Sigmoid colon (tissue), 7 donors: ENCODE results near the gene ZNF189. TPM values are rescaled to one million over a fixed set of nuclear protein-coding genes. Genes with fewer than 3 reads are reported as not detected.

ENCODE experiments used
- DNase-seq: peaks from one replicate; pipeline ENCODE4 v3.0.0-alpha.2; 2019
- H3K27ac ChIP-seq, 4 donors: fragments of 200-600 bp; sonication (generic); one replicate each; pipeline ENCODE4 v1.5.1; 2016 to 2019; ENCODE audit warnings: mild to moderate bottlenecking in 1 of 4
- H3K27me3 ChIP-seq, 3 donors: fragments of 200-600 bp; sonication (generic); one replicate each; pipeline ENCODE4 v1.5.1; 2019; ENCODE audit warnings: mild to moderate bottlenecking in 1 of 3
- H3K36me3 ChIP-seq, 4 donors: fragments of 200-600 bp; sonication (generic); one replicate each; pipeline ENCODE4 v1.5.1; 2016 to 2019
- H3K4me1 ChIP-seq, 4 donors: fragments of 200-600 bp; sonication (generic); one replicate each; pipeline ENCODE4 v1.5.1; 2017 to 2019
- H3K4me3 ChIP-seq, 4 donors: fragments of 200-600 bp; sonication (generic); one replicate each; pipeline ENCODE4 v1.5.1; 2017 to 2019; ENCODE audit warnings: mild to moderate bottlenecking in 2 of 4, moderate library complexity in 1 of 4
- H3K9me3 ChIP-seq, 4 donors: fragments of 200-600 bp in 3 of 4; sonication (generic) in 3 of 4; one replicate each; pipeline versions ENCODE4 v1.5.1 to v1.6.1; 2013 to 2019
- CTCF ChIP-seq, 4 experiments: fragments of 450-650 bp in 3 of 4; fragments of 200-600 bp in 1 of 4; IDR thresholded peaks; one replicate each; pipeline ENCODE4 v1.5.1; 2016 to 2019; ENCODE audit warnings: antibody characterized with exemption in 4 of 4, mild to moderate bottlenecking in 3 of 4, moderate library complexity in 2 of 4
- EP300 ChIP-seq, 4 donors: sonication (generic); formaldehyde crosslinking; IDR thresholded peaks; one replicate each; pipeline ENCODE4 v1.6.1; 2017; ENCODE audit warnings: antibody characterized with exemption in 4 of 4
- POLR2A ChIP-seq, 2 donors: fragments of 450-650 bp; IDR thresholded peaks; one replicate each; pipeline ENCODE4 v1.6.1; 2016; ENCODE audit warnings: antibody characterized with exemption in 2 of 2, mild to moderate bottlenecking in 2 of 2, moderate library complexity in 2 of 2
- POLR2AphosphoS5 ChIP-seq, 4 donors: sonication (generic); formaldehyde crosslinking; IDR thresholded peaks; one replicate each; pipeline ENCODE4 v1.6.1; 2017; ENCODE audit warnings: antibody characterized with exemption in 4 of 4
- WGBS, 2 donors: extraction: QIAGEN DNeasy Blood & Tissue Kit; methylation state at CpG; one replicate each; pipeline ENCODE4 v1.1.7; 2013; 5-methylcytosine and 5-hydroxymethylcytosine counted together
- intact Hi-C: fragments of 100-400 bp; cut with DNase I; formaldehyde crosslinking; loops from one replicate; pipeline ENCODE4 v1.15.1; 2023
- polyA plus RNA-seq, 3 donors: library from polyadenylated mRNA; stranded (reverse); fragments of 200-250 nt; gene quantifications; one replicate each; pipeline ENCODE4 v1.2.3, GENCODE V29; 2013
- total RNA-seq, 4 donors: library from RNA; depleted of rRNA; stranded (reverse); fragments of >200 nt; gene quantifications; one replicate each; pipeline ENCODE4 v1.1.0, GENCODE V29; 2016
- donor health status: healthy with polysubstance abuse.
- donor health status: Bipolar disorder and iron deficiency.
- donor health status: healthy.

The ZNF189 gene
- total and polyA plus RNA-seq, 7 donors, result 5.3 to 26.0 (median 21.2) TPM

- TF ChIP-seq POLR2A (IDR thresholded peaks at IDR 0.05), result no peak
- no peak for TF ChIP-seq EP300 (IDR thresholded peaks at IDR 0.05)
- TF ChIP-seq CTCF (IDR thresholded peaks at IDR 0.05), result no peak
- TF ChIP-seq POLR2AphosphoS5 (IDR thresholded peaks at IDR 0.05), result no peak
- intact Hi-C loops, result no loop called here
Measured at GRCh38 chr9:101354143-101354764, 44.4 kb upstream of the ZNF189 start.

GRCh38 chr9:101354765-101355708 is 43.6 kb upstream of the ZNF189 start:
- DNase-seq, result no peak
- Histone ChIP-seq H3K36me3 (no peaks in the 10 kb centered on the region), H3K4me1 (no peaks in the 10 kb centered on the region), H3K27me3 (no peaks in the 10 kb centered on the region), H3K4me3 (no peak overlapping the region), H3K27ac (no peak overlapping the region), H3K9me3 (no peaks in the 10 kb centered on the region)
- intact Hi-C loops, result no loop called here
- 18 to 64% methylated on average over 7 of the region's 7 CpGs for WGBS, 2 donors
- TF ChIP-seq EP300 (IDR thresholded peaks at IDR 0.05) (no peak), POLR2AphosphoS5 (IDR thresholded peaks at IDR 0.05) (no peak), CTCF (IDR thresholded peaks at IDR 0.05) (no peak), POLR2A (IDR thresholded peaks at IDR 0.05) (no peak)

More at GRCh38 chr9:101354143-101354764, 44.4 kb upstream of the ZNF189 start:
- no peak for DNase-seq
- H3K27me3 ChIP-seq, result no peaks in the 10 kb centered on the region
- no peaks in the 10 kb centered on the region for H3K9me3 ChIP-seq
- WGBS, 2 donors, result 49 to 81% methylated on average over 5 of the region's 5 CpGs
- H3K4me1 ChIP-seq, result no peaks in the 10 kb centered on the region
- H3K27ac ChIP-seq, result no peak overlapping the region
- no peaks in the 10 kb centered on the region for H3K36me3 ChIP-seq
- no peak overlapping the region for H3K4me3 ChIP-seq

GRCh38 chr9:101356619-101357018 is 42.0 kb upstream of the ZNF189 start:
- Histone ChIP-seq H3K4me1 (no peaks in the 10 kb centered on the region), H3K9me3 (no peaks in the 10 kb centered on the region), H3K4me3 (no peak overlapping the region), H3K27me3 (no peaks in the 10 kb centered on the region), H3K27ac (no peak overlapping the region), H3K36me3 (no peaks in the 10 kb centered on the region)
- TF ChIP-seq POLR2AphosphoS5 (IDR thresholded peaks at IDR 0.05) (no peak), POLR2A (IDR thresholded peaks at IDR 0.05) (no peak), EP300 (IDR thresholded peaks at IDR 0.05) (no peak), CTCF (IDR thresholded peaks at IDR 0.05) (no peak)
- DNase-seq, result no peak
- 44 to 46% methylated on average over 1 of the region's 1 CpG for WGBS, 2 donors
- intact Hi-C loops, result no loop called here

GRCh38 chr9:101359679-101360078 is 39.0 kb upstream of the ZNF189 start:
- Histone ChIP-seq H3K36me3 (no peaks in the 10 kb centered on the region), H3K27ac (no peak overlapping the region), H3K9me3 (no peaks in the 10 kb centered on the region), H3K4me1 (no peaks in the 10 kb centered on the region), H3K27me3 (no peaks in the 10 kb centered on the region), H3K4me3 (no peak overlapping the region)
- no peak for TF ChIP-seq POLR2A (IDR thresholded peaks at IDR 0.05)
- no peak for TF ChIP-seq CTCF (IDR thresholded peaks at IDR 0.05)
- no peak for TF ChIP-seq POLR2AphosphoS5 (IDR thresholded peaks at IDR 0.05)
- no peak for TF ChIP-seq EP300 (IDR thresholded peaks at IDR 0.05)
- WGBS, 2 donors, result 81 to 91% methylated on average over 1 of the region's 1 CpG
- intact Hi-C loops, result no loop called here
- DNase-seq, result no peak
